PC-9 (cell line): ENCODE results near the gene ZBTB7A. TPM values are rescaled to one million over a fixed set of nuclear protein-coding genes. Genes with fewer than 3 reads are reported as not detected.

ENCODE experiments used
- BruUV-seq: library from RNA; stranded (reverse); fragments of 400-500 nt; replicated peaks from 2 replicates; lab custom pipeline; 2021; lab: Mats Ljungman, UMichigan
- CTCF ChIA-PET: fragments of 300-600 bp; sonication (Branson Sonifier 250); formaldehyde crosslinking; loops from one replicate; lab custom pipeline; 2022; ENCODE audit warnings: antibody characterized with exemption; lab: Charles Lee
- POLR2A ChIA-PET: fragments of 300-600 bp; sonication (Branson Sonifier 250); formaldehyde crosslinking; loops from one replicate; lab custom pipeline; 2022; ENCODE audit warnings: antibody characterized with exemption; ENCODE audit not compliant: unreplicated experiment; lab: Charles Lee
- DNase-seq, 2 experiments: peaks; one replicate each; pipeline versions ENCODE4 v3.0.0 to v3.0.0-alpha.2; 2015 to 2022; ENCODE audit warnings: mixed read lengths in 1 of 2
- H2AFZ ChIP-seq: fragments of 200-600 bp; sonication (generic); 2 replicates; pipeline ENCODE4 v1.8.1; 2017; ENCODE audit warnings: antibody characterized with exemption
- H3F3A ChIP-seq: fragments of 200-600 bp; sonication (generic); 2 replicates; pipeline ENCODE4 v1.8.1; 2017; ENCODE audit warnings: antibody characterized with exemption, mild to moderate bottlenecking, low read depth; ENCODE audit not compliant: insufficient read depth
- H3K27ac ChIP-seq: fragments of 200-600 bp; sonication (generic); 2 replicates; pipeline ENCODE4 v1.6.1; 2016; ENCODE audit warnings: mixed run types
- H3K27me3 ChIP-seq: fragments of 200-600 bp; sonication (generic); 2 replicates; pipeline ENCODE4 v1.6.1; 2016; ENCODE audit warnings: low read depth, mixed run types; ENCODE audit not compliant: insufficient read depth
- H3K36me3 ChIP-seq: fragments of 200-600 bp; sonication (generic); 2 replicates; pipeline ENCODE4 v1.6.1; 2016; ENCODE audit warnings: low read depth, mixed run types
- H3K4me1 ChIP-seq: fragments of 200-600 bp; sonication (generic); replicated peaks from 2 replicates; pipeline ENCODE4 v1.6.1; 2016; ENCODE audit warnings: mixed run types; ENCODE audit not compliant: insufficient read depth
- H3K4me2 ChIP-seq: fragments of 200-600 bp; sonication (generic); 2 replicates; pipeline ENCODE4 v1.6.1; 2017; ENCODE audit warnings: mixed run types
- H3K4me3 ChIP-seq: fragments of 200-600 bp; sonication (generic); 2 replicates; pipeline ENCODE4 v1.6.1; 2016; ENCODE audit warnings: mixed run types
- H3K79me2 ChIP-seq: fragments of 200-600 bp; sonication (generic); 2 replicates; pipeline ENCODE4 v1.6.1; 2017; ENCODE audit warnings: low read depth, mixed run types
- H3K9me2 ChIP-seq: fragments of 200-600 bp; sonication (generic); 2 replicates; pipeline ENCODE4 v1.8.1; 2017; ENCODE audit warnings: mild to moderate bottlenecking; ENCODE audit not compliant: insufficient read depth
- H3K9me3 ChIP-seq: fragments of 200-600 bp; sonication (generic); 2 replicates; pipeline ENCODE4 v1.8.1; 2016; ENCODE audit warnings: low read depth; ENCODE audit not compliant: insufficient read depth
- H4K20me1 ChIP-seq: fragments of 200-600 bp; sonication (generic); 2 replicates; pipeline ENCODE4 v1.8.1; 2017; ENCODE audit not compliant: insufficient read depth
- EZH2 ChIP-seq: fragments of 200-600 bp; sonication (generic); IDR thresholded peaks from 2 replicates; pipeline ENCODE4 v1.8.0; 2017; ENCODE audit warnings: antibody characterized with exemption, low read depth
- intact Hi-C: fragments of 100-400 bp; cut with micrococcal nuclease; formaldehyde crosslinking; loops from one replicate; pipeline ENCODE4 v1.10.0; 2022; ENCODE audit not compliant: unreplicated experiment
- total RNA-seq: library from RNA; stranded (reverse); gene quantifications from 2 replicates; pipeline ENCODE4 v1.2.3, GENCODE V29; 2021
- TF ChIP-seq, protein P1 (sequence below): fragments of 200-600 bp; sonication (generic); conservative IDR thresholded peaks from 2 replicates; pipeline ENCODE4 v1.6.1; 2017; ENCODE audit warnings: mixed run types, antibody characterized with exemption, mild to moderate bottlenecking, moderate library complexity

The ZBTB7A gene
- total RNA-seq, 1 experiment from 2014 or later = 41.2 TPM

GRCh38 chr19:4094761-4095487 lies 28.2 kb upstream of the ZBTB7A start:
- Histone ChIP-seq H3K4me3 (no peak overlapping the region), H4K20me1 (no peaks in the 10 kb centered on the region), H3K4me1 (no peaks in the 10 kb centered on the region), H3K27ac (no peak overlapping the region), H3K4me2 (no peak overlapping the region), H3K9me2 (no peaks in the 10 kb centered on the region), H2AFZ (no peak overlapping the region), H3K79me2 (no peaks in the 10 kb centered on the region), H3F3A (no peaks in the 10 kb centered on the region), H3K36me3 (no peaks in the 10 kb centered on the region), H3K27me3 (no peaks in the 10 kb centered on the region), H3K9me3 (no peaks in the 10 kb centered on the region)
- no peak for TF ChIP-seq EZH2
- TF ChIP-seq, protein P1, sequence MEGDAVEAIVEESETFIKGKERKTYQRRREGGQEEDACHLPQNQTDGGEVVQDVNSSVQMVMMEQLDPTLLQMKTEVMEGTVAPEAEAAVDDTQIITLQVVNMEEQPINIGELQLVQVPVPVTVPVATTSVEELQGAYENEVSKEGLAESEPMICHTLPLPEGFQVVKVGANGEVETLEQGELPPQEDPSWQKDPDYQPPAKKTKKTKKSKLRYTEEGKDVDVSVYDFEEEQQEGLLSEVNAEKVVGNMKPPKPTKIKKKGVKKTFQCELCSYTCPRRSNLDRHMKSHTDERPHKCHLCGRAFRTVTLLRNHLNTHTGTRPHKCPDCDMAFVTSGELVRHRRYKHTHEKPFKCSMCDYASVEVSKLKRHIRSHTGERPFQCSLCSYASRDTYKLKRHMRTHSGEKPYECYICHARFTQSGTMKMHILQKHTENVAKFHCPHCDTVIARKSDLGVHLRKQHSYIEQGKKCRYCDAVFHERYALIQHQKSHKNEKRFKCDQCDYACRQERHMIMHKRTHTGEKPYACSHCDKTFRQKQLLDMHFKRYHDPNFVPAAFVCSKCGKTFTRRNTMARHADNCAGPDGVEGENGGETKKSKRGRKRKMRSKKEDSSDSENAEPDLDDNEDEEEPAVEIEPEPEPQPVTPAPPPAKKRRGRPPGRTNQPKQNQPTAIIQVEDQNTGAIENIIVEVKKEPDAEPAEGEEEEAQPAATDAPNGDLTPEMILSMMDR = no peak
- intact Hi-C loops = no loop called here
- POLR2A ChIA-PET = no interaction called here
- no TSS peak for BruUV-seq
- no peak for DNase-seq
- CTCF ChIA-PET = no interaction called here

DNA sequence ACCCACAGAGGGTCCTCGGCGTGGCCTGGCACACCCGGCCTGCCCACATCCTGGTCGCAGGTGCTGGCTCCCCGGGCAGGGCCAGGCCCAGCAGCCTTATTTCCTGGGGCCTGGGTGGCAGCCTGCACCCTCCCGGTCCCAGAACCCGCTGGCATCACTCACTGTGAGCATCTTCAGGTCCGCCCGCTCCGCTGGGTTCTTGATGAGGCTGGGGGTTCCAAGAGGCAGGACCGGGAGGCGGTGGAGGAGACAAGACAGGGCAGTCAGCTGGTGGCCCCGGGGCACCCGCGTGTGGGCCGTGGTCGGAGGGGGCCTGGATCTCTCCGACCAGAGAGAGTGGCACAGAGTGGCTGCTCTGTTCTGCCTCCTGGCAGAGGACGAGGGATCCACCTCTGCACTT lies 27.6 kb upstream of the ZBTB7A start:
- BruUV-seq = no TSS peak
- Histone ChIP-seq H3K4me1 (no peaks in the 10 kb centered on the region), H3K4me3 (no peak overlapping the region), H3K27ac (no peak overlapping the region), H3K4me2 (no peak overlapping the region), H3K36me3 (no peaks in the 10 kb centered on the region), H2AFZ (no peak overlapping the region), H4K20me1 (no peaks in the 10 kb centered on the region), H3K9me2 (no peaks in the 10 kb centered on the region), H3F3A (no peaks in the 10 kb centered on the region), H3K79me2 (no peaks in the 10 kb centered on the region), H3K27me3 (no peaks in the 10 kb centered on the region), H3K9me3 (no peaks in the 10 kb centered on the region)
- CTCF ChIA-PET = no interaction called here
- DNase-seq = no peak
- TF ChIP-seq, protein P1 = no peak
- no peak for TF ChIP-seq EZH2
- POLR2A ChIA-PET = no interaction called here
- intact Hi-C loops = no loop called here

- intact Hi-C loops = no loop called here
- POLR2A ChIA-PET = no interaction called here
- no TSS peak for BruUV-seq
- no peak for DNase-seq
- no peaks in the 10 kb centered on the region for H3K36me3 ChIP-seq
- no peaks in the 10 kb centered on the region for H3K9me2 ChIP-seq
- H2AFZ ChIP-seq = no peak overlapping the region
- TF ChIP-seq, protein P1 = no peak
- no peak for TF ChIP-seq EZH2
- no peak overlapping the region for H3K4me2 ChIP-seq
- H3K79me2 ChIP-seq = no peaks in the 10 kb centered on the region
- no peaks in the 10 kb centered on the region for H3K9me3 ChIP-seq
- H4K20me1 ChIP-seq = no peaks in the 10 kb centered on the region
- H3F3A ChIP-seq = no peaks in the 10 kb centered on the region
- CTCF ChIA-PET = no interaction called here
- H3K27me3 ChIP-seq = no peaks in the 10 kb centered on the region
- no peak overlapping the region for H3K27ac ChIP-seq
- H3K4me1 ChIP-seq = no peaks in the 10 kb centered on the region
- H3K4me3 ChIP-seq = no peak overlapping the region
These were observed 27.0 kb upstream of the ZBTB7A start for GRCh38 chr19:4093643-4094175.
